CD4-positive, alpha-beta T cell treated with Interleukin-1 beta for 1 hour (primary cell): ENCODE results near the gene ARHGEF3.
A peak's percentile ranks its signal among the peaks of the same experiment; 100 is the strongest.

Source experiments
- DNase-seq, 2 donors: peaks; one replicate each; pipeline ENCODE4 v3.0.0-alpha.2; 2020 to 2022

Gene ARHGEF3

GRCh38 chr3:56822501-56822900 is 20.8 kb upstream of the ARHGEF3 start:
- DNase-seq: no peak

DNA sequence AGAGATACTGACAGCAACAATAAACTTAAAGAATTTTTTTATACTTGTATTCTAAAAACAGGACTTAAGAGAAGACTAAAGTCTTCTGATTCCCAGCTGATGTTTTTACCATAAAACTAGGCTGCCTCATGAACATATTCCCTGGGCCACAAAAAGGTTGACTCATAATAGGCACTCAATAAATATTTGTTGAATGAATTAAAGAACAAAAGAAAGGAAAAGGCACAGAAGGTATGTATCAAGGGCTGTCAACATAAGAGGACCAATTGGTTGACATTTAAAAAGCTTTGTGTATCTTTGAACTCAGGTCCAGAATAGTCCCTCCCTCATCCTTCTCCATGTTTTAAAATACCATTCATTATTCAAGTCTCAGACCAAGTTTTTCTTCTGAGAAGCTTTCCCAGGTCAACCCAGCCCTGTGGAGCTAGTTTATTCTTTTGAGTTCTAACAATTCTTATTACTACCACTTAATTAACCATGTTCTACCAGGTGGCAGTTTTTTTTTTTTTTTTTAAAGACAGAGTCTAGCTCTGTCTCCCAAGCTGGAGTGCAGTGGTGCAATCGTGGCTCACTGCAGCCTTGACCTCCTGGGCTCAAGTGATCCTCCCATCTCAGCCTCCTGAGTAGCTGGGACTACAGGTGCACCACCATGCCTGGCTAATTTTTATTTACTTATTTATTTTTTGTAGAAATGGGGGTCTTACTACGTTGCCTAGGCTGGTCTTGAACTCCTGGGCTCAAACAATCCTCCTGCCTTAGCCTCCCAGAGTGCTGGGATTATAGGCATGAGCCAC is 17.5 kb upstream of the ARHGEF3 start:
- no peak for DNase-seq

DNA sequence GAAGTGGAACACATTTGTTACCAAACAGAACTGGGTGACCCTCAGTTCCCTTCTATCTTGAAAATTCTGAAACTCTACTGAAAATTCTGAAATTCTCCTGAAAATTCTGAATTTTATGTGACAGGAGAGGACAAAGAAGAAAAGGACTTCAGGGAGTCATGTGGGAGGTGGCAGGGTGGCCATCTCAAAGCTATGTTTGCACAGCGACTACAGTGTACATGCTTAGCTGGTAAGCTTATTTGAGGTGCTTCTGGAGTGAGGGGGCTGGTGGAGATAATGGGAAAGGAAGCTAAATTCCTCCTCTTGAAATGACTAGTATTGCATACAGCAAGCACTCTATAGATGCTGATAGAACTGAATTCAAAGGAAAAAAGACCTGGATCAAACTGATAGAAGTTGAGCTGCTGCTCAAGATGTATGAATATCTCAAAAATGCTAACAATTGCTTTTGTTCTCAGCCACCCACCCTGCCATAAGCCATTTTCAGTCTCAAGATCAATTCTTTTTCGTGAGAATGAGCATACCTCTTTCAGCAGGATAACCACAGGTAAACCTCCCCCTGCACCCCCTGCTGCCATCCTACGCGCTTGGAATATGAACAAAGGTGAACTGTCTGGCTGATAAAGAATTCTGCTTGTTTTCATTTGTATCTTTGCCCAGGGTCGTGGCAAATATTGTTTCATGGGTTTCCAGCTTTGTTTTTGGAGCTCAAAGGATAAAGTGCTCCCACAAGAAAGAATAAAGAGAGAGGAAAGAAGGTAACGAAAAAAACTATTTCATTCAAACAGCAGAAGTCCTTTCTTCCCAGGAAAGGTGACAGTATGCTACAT is 16.6 kb upstream of the ARHGEF3 start:
- DNase-seq: no peak

DNA sequence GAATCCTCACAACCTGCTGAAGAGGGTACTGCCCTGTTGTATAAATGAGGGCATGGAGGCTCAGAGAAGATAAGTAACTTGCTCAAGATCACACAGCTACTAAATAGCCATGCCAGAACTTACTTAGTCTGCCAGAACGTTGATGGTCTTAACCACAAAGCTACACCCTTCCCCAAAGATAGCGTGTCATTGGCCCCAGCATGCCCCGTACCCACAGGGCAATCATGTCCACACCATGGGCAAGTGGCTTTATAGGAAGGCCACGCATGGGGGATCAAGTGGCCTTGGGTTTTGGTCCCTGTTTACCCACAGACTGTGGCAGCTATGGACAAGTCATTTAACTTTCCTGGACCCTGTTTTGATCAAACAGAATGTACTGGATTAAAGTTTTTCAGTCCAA is 15.9 kb upstream of the ARHGEF3 start:
- DNase-seq: no peak

DNA sequence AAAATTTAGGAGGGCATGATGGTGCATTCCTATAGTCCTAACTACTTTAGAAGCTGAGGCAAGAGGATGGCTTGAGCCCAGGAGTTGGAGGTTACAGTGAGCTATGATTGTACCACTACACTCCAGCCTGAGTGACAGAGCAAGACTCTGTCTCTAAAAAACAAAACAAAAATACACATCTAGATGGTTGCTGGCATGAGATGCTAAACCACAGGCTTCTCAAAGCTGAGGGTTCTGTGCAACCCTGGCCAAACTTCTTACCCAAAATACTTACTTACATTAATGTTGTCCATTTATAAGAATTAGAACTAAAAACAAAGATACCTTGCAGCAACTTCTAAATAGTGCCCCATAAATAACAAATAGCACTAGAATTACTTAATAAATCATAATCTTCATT is 14.3 kb upstream of the ARHGEF3 start:
- DNase-seq: no peak

DNA sequence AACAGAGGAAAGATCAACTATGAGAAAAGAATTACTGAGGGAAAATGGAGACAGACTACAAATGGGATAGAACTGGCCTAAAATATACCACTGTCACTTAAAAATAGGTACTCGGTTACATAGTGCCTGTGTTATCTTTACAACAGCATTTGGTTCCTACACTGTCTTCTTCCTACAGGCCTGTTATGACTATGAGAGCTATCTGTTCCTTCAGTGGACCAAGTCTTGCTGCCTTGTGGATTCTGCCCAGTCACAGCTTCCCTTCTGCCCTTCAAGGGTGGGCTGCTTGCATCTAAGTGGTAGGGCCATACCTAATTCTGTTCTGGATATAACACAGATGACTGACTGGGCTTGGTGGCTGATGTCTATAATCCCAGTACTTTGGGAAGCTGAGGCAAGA is 13.8 kb upstream of the ARHGEF3 start:
- no peak for DNase-seq

DNA sequence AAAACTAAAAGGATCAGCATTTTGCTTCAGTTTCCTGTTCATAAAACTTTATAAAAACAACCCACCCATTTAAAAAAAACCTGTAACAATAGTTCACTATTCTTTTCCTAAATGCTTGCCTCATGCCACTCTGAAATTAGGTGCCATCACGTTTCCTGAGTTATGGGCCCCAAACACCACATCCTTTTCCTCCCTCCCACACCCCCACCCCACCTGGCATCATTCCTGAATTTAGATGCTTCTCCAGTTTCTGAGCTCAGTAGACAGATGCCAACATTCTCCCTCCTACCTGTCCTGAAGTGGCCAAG is 11.9 kb upstream of the ARHGEF3 start:
- no peak for DNase-seq

GRCh38 chr3:56812754-56813652 is 11.3 kb upstream of the ARHGEF3 start:
- no peak for DNase-seq

DNA sequence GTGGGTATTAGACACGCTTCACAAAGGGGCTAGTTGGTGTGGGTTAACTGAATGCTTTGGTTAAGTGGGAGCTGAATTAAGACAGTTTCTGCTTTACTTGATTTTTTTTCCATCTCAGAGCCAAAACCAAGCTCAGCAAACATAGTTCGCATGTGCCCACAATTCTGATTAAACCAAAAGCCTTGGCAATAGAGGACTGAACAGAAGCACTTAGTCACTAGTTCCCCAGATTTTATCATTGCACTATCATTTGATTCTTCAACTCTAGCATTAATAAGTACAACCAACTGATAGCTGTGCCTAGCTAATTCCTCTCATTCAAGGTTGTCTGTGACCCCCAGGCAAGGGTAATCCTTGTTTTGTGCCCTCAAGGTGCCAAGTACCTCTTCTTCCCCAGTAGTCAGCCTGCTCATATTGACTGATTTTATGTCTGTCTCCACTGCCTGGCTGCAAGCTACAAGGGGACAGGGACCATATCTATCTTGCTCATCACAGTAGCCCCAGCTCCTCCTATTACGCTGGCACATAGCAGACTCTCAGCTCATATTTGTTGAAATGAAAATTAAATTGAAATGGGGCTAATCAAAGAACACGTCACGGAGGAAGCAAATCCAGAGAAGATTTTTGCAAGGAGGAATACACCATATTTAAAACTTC is 9.9 kb upstream of the ARHGEF3 start:
- DNase-seq: no peak

DNA sequence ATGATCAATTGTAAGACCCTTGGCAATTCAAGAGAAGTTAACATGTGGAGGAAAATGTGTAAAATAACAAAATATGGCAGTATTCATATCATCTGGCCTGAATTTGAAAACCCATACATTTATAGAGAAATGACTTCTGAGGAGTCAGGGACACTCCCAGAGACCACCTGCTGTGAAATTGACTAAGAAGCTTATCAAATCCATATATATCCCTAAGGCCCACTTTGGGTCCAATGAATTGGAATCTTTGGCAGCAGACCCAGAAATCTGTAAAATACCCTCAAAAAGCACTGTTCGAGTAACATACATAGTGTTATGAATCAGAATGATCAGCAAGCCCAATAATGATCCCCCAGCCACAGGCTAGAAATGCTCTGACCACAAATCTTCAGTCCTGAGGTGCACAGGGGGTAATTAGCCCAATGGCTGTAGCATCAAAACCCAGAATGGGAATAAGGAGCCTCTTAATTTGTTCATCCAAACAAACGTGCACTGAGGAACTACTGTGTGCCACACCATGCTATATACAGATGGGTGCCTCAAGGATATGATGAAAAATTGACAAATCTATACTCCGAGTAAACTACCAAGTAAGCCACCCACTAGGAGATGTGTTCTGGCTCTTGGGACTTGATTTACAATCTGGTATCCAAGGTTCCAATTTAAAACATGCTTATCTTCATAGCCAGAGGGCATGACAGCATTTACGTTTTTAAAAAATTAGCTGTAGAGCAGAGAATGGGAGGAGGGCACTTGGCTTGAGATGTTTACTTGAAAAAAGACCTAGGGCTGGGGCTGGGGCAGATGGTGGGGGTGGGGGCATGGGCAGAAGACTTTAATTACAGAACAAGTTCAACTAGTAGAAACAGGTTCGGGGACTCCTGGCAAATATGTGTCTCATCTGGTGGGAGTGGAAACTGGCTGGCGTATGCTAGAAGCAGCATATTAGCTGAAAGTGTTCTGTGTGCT is 9.1 kb upstream of the ARHGEF3 start:
- DNase-seq: no peak

DNA sequence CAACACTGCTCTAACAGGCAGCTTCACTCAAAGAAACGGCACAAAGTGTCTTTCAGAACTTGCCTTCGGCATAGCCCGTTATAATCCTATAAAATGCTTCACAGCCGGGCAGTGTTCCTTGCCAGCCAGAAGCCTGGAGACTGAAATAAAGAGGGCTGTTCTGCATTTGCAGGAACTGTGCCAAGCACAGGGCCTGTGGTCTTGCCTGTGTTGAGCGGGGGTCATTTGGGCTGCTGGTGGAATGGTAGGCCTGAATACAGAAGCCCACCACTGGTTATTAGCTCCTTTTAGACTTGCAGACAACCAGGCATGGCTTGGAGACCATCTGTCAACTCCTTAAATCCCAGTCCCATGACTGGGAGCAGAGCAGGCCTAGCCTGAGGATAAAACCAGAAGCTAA is 4.7 kb upstream of the ARHGEF3 start:
- DNase-seq: no peak

- DNase-seq: no peak
These were observed 1.0 kb upstream of the ARHGEF3 start for GRCh38 chr3:56802790-56803189.

- no peak for DNase-seq
These were observed 613 bp upstream of the ARHGEF3 start for GRCh38 chr3:56802378-56802745.

- no peak for DNase-seq
These were observed 702 bp downstream of the ARHGEF3 start for GRCh38 chr3:56800832-56801661.

DNA sequence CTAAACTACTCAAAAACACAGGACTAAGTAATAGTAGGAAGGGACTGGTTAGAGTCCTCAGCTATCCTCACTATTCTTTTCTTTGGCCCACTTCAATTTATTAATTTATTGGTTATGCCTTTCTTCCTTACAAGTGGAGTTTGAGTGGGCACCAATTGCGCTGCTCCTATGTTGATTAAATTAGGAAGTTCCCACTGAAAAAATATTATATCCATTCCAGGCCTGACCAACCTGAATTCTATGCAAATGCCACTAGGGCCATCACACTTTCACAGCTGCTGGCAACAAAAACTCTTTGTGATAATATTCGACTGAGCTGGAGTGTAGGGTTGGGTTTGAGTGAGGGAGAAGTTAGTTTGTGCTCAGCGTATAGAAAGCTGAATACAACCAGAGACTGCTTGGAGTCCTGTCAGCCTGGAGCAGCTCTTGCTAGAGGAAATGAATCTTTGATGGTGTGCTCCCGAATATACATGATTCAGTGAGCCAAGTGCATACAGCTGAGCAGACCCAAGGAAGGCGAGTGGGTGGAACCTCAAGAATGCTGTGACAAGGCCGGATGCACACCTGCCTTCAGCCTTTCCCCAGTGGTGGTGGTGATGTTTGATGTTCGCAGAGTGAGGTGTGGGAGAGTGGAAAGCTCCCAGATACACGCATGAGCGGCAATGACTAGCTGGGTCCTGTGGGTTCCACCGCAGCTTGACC is 1.5 kb downstream of the ARHGEF3 start:
- peak; percentile 63 to 74 for DNase-seq

GRCh38 chr3:56799251-56799882 is 2.4 kb downstream of the ARHGEF3 start:
- DNase-seq: peak in 1 of 2 donors; percentile 84

- DNase-seq: no peak
These were observed 4.8 kb downstream of the ARHGEF3 start for GRCh38 chr3:56796996-56797395.

DNA sequence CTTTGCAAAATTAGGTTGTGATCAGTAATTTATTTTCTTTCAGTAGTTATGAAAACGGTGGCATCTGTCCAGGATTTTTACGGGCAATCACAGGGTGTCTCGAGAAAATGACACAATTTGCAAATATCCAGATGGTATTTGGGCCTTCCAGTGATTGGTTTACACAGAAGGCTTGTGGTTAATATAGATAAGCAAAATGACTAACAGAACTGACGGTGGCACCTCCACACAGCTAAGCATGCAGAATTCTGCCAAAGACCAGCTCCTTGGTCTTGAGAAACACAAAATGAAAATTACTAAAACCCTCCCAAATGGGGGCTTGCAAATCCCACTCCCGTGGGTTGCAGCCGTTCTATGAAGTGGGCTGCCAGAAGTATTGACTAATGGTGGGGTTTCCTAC is 5.5 kb downstream of the ARHGEF3 start:
- DNase-seq: no peak

- peak in 1 of 2 donors; percentile 57 for DNase-seq
These were observed 5.9 kb downstream of the ARHGEF3 start for GRCh38 chr3:56795829-56796185.
